ENCODE data around the gene TTF2. TPM values are rescaled to one million over a fixed set of nuclear protein-coding genes. Genes with fewer than 3 reads are reported as not detected.

The TTF2 gene
- total and polyA plus RNA-seq, 2 of the 8 experiments (the other 6 are each of a cell fraction or from before 2014, with no cell fraction given), result 16.9 to 89.6 TPM

DNA sequence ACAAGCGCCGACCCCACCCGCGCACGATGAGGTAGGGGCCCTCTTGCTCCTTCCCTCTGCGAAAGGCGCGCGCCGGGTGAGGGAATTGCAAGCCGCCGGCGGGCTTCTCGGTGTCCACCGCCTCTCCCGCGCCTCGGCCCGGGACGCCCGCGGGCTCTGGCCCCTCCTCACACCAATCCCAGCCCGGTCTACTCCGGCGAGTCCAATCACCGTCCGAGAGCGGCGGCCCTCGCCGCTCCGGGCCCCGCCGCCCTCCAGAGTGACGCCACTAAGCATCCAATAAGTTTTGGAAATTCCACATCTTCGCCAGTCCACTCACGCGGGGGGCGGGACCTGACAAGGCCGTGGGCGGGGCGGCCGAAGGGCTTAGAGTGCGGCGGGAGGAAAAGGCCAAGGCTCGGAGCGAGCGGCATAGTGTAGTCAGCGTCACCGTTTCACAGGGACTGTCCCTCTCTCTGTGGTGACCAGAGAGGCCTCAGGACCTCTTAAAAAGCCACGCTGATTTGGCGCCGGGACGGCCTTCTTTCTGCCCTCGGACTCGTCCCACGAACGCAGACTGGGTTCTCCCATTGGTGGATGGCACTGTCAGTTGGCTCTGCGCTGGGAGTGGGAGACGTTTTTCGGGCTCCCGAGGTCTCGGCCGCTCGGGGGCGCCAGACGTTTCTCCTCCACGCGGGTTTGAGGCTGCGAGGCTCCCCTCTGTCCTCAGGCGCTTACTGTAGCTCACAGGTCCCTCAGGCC is 61.6 kb downstream of the TTF2 start, which contains the start of gene TRIM45 (continued):
- TF ChIP-seq, protein P1, sequence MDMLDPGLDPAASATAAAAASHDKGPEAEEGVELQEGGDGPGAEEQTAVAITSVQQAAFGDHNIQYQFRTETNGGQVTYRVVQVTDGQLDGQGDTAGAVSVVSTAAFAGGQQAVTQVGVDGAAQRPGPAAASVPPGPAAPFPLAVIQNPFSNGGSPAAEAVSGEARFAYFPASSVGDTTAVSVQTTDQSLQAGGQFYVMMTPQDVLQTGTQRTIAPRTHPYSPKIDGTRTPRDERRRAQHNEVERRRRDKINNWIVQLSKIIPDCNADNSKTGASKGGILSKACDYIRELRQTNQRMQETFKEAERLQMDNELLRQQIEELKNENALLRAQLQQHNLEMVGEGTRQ (IDR thresholded peaks at IDR 0.05; ENCODE audit: low read length), result no peak
- TF ChIP-seq PHF8 (conservative IDR thresholded peaks at IDR 0.05; ENCODE audit: low read depth, low read length) (peak; percentile 62), GTF2F1 (IDR thresholded peaks at IDR 0.05; ENCODE audit: borderline replicate concordance, low read depth, low read length) (no peak), POLR2AphosphoS5 (IDR thresholded peaks at IDR 0.05; ENCODE audit: low read depth, low read length) (peak; percentile 68; the same call in 1 of the 2 replicates), SRF (IDR thresholded peaks at IDR 0.05; ENCODE audit: low read depth, low read length) (no peak), SUZ12 (IDR thresholded peaks at IDR 0.05; ENCODE audit: low read length) (no peak), SP2 (IDR thresholded peaks at IDR 0.05; ENCODE audit: low read length) (peak; percentile 19), E2F6 (IDR thresholded peaks at IDR 0.05) (peak; percentile 51), ATF3 (IDR thresholded peaks at IDR 0.05; ENCODE audit: insufficient read depth, low read depth, low read length) (no peak), BACH1 (IDR thresholded peaks at IDR 0.05; ENCODE audit: low read length) (peak; percentile 87), SP1 (IDR thresholded peaks at IDR 0.05; ENCODE audit: low read depth, low read length) (peak; percentile 36), HDAC2 (IDR thresholded peaks at IDR 0.05; ENCODE audit: borderline replicate concordance in 1 of 2, low read depth in 2 of 2, low read length in 2 of 2) (peak in 1 of 2 experiments; percentile 85; a peak in 3 of 4 replicates), MAX (IDR thresholded peaks at IDR 0.05) (peak; percentile 66), GABPA (IDR thresholded peaks at IDR 0.05; ENCODE audit: borderline replicate concordance, insufficient read depth, low read length) (0 out of 2 replicates have a peak, but pooled peaks have one; percentile 26), CHD2 (IDR thresholded peaks at IDR 0.05; ENCODE audit: low read length) (peak; percentile 76), RAD21 (IDR thresholded peaks at IDR 0.05 in 1 of 2, conservative IDR thresholded peaks at IDR 0.05 in 1 of 2; ENCODE audit: low read depth in 2 of 2, low read length in 2 of 2) (peak; percentile 61 to 76), EZH2 (IDR thresholded peaks at IDR 0.05; ENCODE audit: low read depth, low read length, severe bottlenecking) (no peak), NANOG (IDR thresholded peaks at IDR 0.05; ENCODE audit: insufficient read depth, low read depth, low read length, poor library complexity, severe bottlenecking) (no peak), TCF12 (IDR thresholded peaks at IDR 0.05; ENCODE audit: low read depth, low read length) (no peak)
